Right lobe of liver (tissue), 4 donors: ENCODE data around the gene C2orf69.

Experiments used
- CTCF ChIP-seq, 4 donors: fragments of 200-600 bp in 3 of 4; fragments of 450-650 bp in 1 of 4; IDR thresholded peaks; one replicate each; pipeline versions ENCODE4 v1.5.1 to v1.8.0; 2016 to 2022; ENCODE audit warnings: antibody characterized with exemption in 4 of 4, mild to moderate bottlenecking in 2 of 4
- POLR2A ChIP-seq: fragments of 450-650 bp; IDR thresholded peaks from one replicate; pipeline ENCODE4 v1.6.1; 2017; ENCODE audit warnings: antibody characterized with exemption, mild to moderate bottlenecking
- donor health status: DM: no; HTN: no; CAD: no.
- donor health status: DM: no; HTN: no; CAD: no.
- donor health status: DM: no; HTN: yes; CAD: no.

GRCh38 chr2:199950396-199950795 is 39.3 kb downstream of the C2orf69 start:
- TF ChIP-seq CTCF (IDR thresholded peaks at IDR 0.05) (no peak), POLR2A (no peak)
